Gastroesophageal sphincter (tissue), 3 donors: ENCODE data around the gene TRIM67.
"Not testable (repeated sequence)": the region's sequence is repeated elsewhere in the genome, so short reads cannot be mapped to it uniquely, and the experiment has no call there.

ENCODE experiments used
- POLR2A ChIP-seq, 2 donors: fragments of 450-650 bp; IDR thresholded peaks; one replicate each; pipeline ENCODE4 v1.6.1; 2017; ENCODE audit warnings: antibody characterized with exemption in 2 of 2, mild to moderate bottlenecking in 2 of 2, moderate library complexity in 1 of 2
- TF ChIP-seq, protein P1 (sequence below), 4 experiments: fragments of 200-600 bp in 2 of 4; fragments of 450-650 bp in 2 of 4; sonication (generic) in 1 of 4; IDR thresholded peaks; one replicate each; pipeline ENCODE4 v1.5.1; 2017 to 2019; ENCODE audit warnings: antibody characterized with exemption in 4 of 4, mild to moderate bottlenecking in 2 of 4, moderate library complexity in 2 of 4

- TF ChIP-seq, protein P1, sequence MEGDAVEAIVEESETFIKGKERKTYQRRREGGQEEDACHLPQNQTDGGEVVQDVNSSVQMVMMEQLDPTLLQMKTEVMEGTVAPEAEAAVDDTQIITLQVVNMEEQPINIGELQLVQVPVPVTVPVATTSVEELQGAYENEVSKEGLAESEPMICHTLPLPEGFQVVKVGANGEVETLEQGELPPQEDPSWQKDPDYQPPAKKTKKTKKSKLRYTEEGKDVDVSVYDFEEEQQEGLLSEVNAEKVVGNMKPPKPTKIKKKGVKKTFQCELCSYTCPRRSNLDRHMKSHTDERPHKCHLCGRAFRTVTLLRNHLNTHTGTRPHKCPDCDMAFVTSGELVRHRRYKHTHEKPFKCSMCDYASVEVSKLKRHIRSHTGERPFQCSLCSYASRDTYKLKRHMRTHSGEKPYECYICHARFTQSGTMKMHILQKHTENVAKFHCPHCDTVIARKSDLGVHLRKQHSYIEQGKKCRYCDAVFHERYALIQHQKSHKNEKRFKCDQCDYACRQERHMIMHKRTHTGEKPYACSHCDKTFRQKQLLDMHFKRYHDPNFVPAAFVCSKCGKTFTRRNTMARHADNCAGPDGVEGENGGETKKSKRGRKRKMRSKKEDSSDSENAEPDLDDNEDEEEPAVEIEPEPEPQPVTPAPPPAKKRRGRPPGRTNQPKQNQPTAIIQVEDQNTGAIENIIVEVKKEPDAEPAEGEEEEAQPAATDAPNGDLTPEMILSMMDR (IDR thresholded peaks at IDR 0.05), result not testable (repeated sequence)
- not testable (repeated sequence) for TF ChIP-seq POLR2A (IDR thresholded peaks at IDR 0.05)
Observed at GRCh38 chr1:231132591-231132990, 29.3 kb upstream of the TRIM67 start.
